ENCODE data around the gene SCAMP5.

- TF ChIP-seq CTCF (conservative IDR thresholded peaks at IDR 0.05), result no peak
- no peak for TF ChIP-seq EZH2 (IDR thresholded peaks at IDR 0.05; ENCODE audit: low read depth)
These were observed 60.7 kb downstream of the SCAMP5 start for GRCh38 chr15:75056036-75056435.
